ENCODE results near the gene MCM5. TPM values are rescaled to one million over a fixed set of nuclear protein-coding genes. Genes with fewer than 3 reads are reported as not detected.

MCM5 gene
- total and polyA plus RNA-seq, 2 experiments from 2014 or later, result 288 to 325 TPM

DNA sequence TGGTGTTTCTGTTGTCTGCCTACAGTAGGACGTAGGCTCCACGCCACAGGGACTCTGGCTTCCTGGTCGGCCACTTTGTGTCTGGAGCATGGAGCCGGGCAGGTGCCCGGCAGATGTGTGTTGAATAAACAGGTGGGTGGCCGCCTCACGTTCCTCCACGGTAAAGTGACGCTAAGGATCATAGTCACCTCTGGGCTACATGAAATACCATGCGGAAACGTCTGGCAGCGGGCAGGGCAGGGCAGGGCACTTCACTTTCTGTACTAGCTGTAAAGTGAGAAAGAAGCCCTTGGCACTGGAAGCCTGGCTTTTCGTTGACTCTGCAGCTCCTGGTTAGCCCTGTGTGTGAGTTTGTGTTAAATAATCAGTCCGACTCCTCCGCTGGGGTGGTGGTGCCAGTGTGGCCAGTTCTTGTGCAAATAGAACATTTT lies 52.4 kb downstream of the MCM5 start:
- peaks cover 9% of the 10 kb centered on the region for H3K4me1 Mint-ChIP-seq
- no peak for ATAC-seq

More for the DNA sequence above, 52.4 kb downstream of the MCM5 start:
- Histone ChIP-seq H3K9me2 (ENCODE audit: insufficient read depth) (no peaks in the 10 kb centered on the region), H3K27me3 (ENCODE audit: insufficient read depth) (no peaks in the 10 kb centered on the region), H3K4me2 (no peak overlapping the region), H3F3A (replicated peaks; ENCODE audit: low read depth) (no peaks in the 10 kb centered on the region), H2AFZ (no peak overlapping the region), H3K36me3 (ENCODE audit: insufficient read depth) (no peaks in the 10 kb centered on the region), H3K79me2 (replicated peaks; ENCODE audit: insufficient read depth) (no peaks in the 10 kb centered on the region), H4K20me1 (replicated peaks; ENCODE audit: insufficient read depth) (no peaks in the 10 kb centered on the region), H3K4me3 (no peak overlapping the region), H3K4me1 (ENCODE audit: insufficient read depth) (peaks cover 11% of the 10 kb centered on the region; the same call in 1 of the 2 replicates), H3K27ac (ENCODE audit: low read depth) (no peak overlapping the region)
- Mint-ChIP-seq H3K36me3 (ENCODE audit: low read depth) (no peaks in the 10 kb centered on the region), H3K27ac (no peak overlapping the region), H3K9me3 (no peaks in the 10 kb centered on the region), H3K27me3 (ENCODE audit: insufficient read depth, low read depth, poor library complexity) (peaks cover 11% of the 10 kb centered on the region), H3K4me3 (no peak overlapping the region)
- TF ChIP-seq EZH2 (IDR thresholded peaks at IDR 0.05; ENCODE audit: low read depth, unreplicated experiment) (no peak), EZH2phosphoT487 (IDR thresholded peaks at IDR 0.05; ENCODE audit: unreplicated experiment) (no peak)
- TF ChIP-seq, protein P1, sequence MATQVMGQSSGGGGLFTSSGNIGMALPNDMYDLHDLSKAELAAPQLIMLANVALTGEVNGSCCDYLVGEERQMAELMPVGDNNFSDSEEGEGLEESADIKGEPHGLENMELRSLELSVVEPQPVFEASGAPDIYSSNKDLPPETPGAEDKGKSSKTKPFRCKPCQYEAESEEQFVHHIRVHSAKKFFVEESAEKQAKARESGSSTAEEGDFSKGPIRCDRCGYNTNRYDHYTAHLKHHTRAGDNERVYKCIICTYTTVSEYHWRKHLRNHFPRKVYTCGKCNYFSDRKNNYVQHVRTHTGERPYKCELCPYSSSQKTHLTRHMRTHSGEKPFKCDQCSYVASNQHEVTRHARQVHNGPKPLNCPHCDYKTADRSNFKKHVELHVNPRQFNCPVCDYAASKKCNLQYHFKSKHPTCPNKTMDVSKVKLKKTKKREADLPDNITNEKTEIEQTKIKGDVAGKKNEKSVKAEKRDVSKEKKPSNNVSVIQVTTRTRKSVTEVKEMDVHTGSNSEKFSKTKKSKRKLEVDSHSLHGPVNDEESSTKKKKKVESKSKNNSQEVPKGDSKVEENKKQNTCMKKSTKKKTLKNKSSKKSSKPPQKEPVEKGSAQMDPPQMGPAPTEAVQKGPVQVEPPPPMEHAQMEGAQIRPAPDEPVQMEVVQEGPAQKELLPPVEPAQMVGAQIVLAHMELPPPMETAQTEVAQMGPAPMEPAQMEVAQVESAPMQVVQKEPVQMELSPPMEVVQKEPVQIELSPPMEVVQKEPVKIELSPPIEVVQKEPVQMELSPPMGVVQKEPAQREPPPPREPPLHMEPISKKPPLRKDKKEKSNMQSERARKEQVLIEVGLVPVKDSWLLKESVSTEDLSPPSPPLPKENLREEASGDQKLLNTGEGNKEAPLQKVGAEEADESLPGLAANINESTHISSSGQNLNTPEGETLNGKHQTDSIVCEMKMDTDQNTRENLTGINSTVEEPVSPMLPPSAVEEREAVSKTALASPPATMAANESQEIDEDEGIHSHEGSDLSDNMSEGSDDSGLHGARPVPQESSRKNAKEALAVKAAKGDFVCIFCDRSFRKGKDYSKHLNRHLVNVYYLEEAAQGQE (IDR thresholded peaks at IDR 0.05; ENCODE audit: unreplicated experiment), result no peak
- TF ChIP-seq, protein P2, sequence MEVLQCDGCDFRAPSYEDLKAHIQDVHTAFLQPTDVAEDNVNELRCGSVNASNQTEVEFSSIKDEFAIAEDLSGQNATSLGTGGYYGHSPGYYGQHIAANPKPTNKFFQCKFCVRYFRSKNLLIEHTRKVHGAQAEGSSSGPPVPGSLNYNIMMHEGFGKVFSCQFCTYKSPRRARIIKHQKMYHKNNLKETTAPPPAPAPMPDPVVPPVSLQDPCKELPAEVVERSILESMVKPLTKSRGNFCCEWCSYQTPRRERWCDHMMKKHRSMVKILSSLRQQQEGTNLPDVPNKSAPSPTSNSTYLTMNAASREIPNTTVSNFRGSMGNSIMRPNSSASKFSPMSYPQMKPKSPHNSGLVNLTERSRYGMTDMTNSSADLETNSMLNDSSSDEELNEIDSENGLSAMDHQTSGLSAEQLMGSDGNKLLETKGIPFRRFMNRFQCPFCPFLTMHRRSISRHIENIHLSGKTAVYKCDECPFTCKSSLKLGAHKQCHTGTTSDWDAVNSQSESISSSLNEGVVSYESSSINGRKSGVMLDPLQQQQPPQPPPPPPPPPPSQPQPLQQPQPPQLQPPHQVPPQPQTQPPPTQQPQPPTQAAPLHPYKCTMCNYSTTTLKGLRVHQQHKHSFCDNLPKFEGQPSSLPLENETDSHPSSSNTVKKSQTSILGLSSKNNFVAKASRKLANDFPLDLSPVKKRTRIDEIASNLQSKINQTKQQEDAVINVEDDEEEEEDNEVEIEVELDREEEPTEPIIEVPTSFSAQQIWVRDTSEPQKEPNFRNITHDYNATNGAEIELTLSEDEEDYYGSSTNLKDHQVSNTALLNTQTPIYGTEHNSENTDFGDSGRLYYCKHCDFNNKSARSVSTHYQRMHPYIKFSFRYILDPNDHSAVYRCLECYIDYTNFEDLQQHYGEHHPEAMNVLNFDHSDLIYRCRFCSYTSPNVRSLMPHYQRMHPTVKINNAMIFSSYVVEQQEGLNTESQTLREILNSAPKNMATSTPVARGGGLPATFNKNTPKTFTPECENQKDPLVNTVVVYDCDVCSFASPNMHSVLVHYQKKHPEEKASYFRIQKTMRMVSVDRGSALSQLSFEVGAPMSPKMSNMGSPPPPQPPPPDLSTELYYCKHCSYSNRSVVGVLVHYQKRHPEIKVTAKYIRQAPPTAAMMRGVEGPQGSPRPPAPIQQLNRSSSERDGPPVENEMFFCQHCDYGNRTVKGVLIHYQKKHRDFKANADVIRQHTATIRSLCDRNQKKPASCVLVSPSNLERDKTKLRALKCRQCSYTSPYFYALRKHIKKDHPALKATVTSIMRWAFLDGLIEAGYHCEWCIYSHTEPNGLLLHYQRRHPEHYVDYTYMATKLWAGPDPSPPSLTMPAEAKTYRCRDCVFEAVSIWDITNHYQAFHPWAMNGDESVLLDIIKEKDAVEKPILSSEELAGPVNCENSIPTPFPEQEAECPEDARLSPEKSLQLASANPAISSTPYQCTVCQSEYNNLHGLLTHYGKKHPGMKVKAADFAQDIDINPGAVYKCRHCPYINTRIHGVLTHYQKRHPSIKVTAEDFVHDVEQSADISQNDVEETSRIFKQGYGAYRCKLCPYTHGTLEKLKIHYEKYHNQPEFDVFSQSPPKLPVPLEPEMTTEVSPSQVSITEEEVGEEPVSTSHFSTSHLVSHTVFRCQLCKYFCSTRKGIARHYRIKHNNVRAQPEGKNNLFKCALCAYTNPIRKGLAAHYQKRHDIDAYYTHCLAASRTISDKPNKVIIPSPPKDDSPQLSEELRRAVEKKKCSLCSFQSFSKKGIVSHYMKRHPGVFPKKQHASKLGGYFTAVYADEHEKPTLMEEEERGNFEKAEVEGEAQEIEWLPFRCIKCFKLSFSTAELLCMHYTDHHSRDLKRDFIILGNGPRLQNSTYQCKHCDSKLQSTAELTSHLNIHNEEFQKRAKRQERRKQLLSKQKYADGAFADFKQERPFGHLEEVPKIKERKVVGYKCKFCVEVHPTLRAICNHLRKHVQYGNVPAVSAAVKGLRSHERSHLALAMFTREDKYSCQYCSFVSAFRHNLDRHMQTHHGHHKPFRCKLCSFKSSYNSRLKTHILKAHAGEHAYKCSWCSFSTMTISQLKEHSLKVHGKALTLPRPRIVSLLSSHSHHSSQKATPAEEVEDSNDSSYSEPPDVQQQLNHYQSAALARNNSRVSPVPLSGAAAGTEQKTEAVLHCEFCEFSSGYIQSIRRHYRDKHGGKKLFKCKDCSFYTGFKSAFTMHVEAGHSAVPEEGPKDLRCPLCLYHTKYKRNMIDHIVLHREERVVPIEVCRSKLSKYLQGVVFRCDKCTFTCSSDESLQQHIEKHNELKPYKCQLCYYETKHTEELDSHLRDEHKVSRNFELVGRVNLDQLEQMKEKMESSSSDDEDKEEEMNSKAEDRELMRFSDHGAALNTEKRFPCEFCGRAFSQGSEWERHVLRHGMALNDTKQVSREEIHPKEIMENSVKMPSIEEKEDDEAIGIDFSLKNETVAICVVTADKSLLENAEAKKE (CRISPR knock-in tag; IDR thresholded peaks at IDR 0.05), result no peak
- DNase-seq (ENCODE audit: low spot score), result no peak

All from GM23338 (cell line).